Fibroblast of lung (primary cell): Measurements from ENCODE around the gene BMP6. TPM values are rescaled to one million over a fixed set of nuclear protein-coding genes. Genes with fewer than 3 reads are reported as not detected.

Experiments used
- DNase-seq, 2 donors: peaks; one replicate each; pipeline versions ENCODE4 v3.0.0 to v3.0.0-alpha.2; 2010; ENCODE audit warnings: low read depth in 2 of 2
- H2AFZ ChIP-seq: 2 replicates; pipeline ENCODE4 v1.5.1; 2012; ENCODE audit warnings: low read length, control low read depth, inconsistent platforms
- H3K27ac ChIP-seq: 2 replicates; pipeline ENCODE4 v1.5.1; 2011; ENCODE audit warnings: low read length, control low read depth; ENCODE audit not compliant: insufficient read depth
- H3K27me3 ChIP-seq: 2 replicates; pipeline ENCODE4 v1.5.1; 2011; ENCODE audit warnings: mild to moderate bottlenecking, low read length; ENCODE audit not compliant: control insufficient read depth, insufficient read depth
- H3K36me3 ChIP-seq: 2 replicates; pipeline ENCODE4 v1.5.1; 2011; ENCODE audit warnings: low read length; ENCODE audit not compliant: control insufficient read depth, insufficient read depth
- H3K4me1 ChIP-seq: 2 replicates; pipeline ENCODE4 v1.5.1; 2011; ENCODE audit warnings: low read length; ENCODE audit not compliant: control insufficient read depth, insufficient read depth; ENCODE audit errors: extremely low read depth
- H3K4me2 ChIP-seq: 2 replicates; pipeline ENCODE4 v1.5.1; 2011; ENCODE audit warnings: low read length, control low read depth; ENCODE audit not compliant: insufficient read depth; ENCODE audit errors: extremely low read depth
- H3K4me3 ChIP-seq, 4 experiments: fragments of 200-600 bp in 1 of 4; sonication (generic) in 1 of 4; replicated peaks in 1 of 4; 2 replicates each; pipeline ENCODE4 v1.5.1; 2011 to 2016; ENCODE audit warnings: low read length in 4 of 4, low read depth in 3 of 4, mild to moderate bottlenecking in 3 of 4, control low read depth in 2 of 4, inconsistent platforms in 1 of 4, mixed read lengths in 1 of 4; ENCODE audit not compliant: insufficient read depth in 1 of 4; ENCODE audit errors: control extremely low read depth in 1 of 4
- H3K79me2 ChIP-seq: 2 replicates; pipeline ENCODE4 v1.5.1; 2012; ENCODE audit warnings: mild to moderate bottlenecking, low read length, inconsistent platforms; ENCODE audit not compliant: control insufficient read depth, insufficient read depth
- H3K9ac ChIP-seq: 2 replicates; pipeline ENCODE4 v1.5.1; 2011; ENCODE audit warnings: mild to moderate bottlenecking, low read length, control low read depth; ENCODE audit not compliant: insufficient read depth
- H3K9me3 ChIP-seq: 2 replicates; pipeline ENCODE4 v1.5.1; 2012; ENCODE audit warnings: low read depth, low read length; ENCODE audit not compliant: control insufficient read depth, insufficient read depth
- H4K20me1 ChIP-seq: 2 replicates; pipeline ENCODE4 v1.5.1; 2011; ENCODE audit warnings: low read length; ENCODE audit not compliant: control insufficient read depth, insufficient read depth; ENCODE audit errors: extremely low read depth
- EZH2 ChIP-seq: IDR thresholded peaks from 2 replicates; pipeline ENCODE4 v1.5.1; 2012; ENCODE audit warnings: low read length, control low read depth, mild to moderate bottlenecking; ENCODE audit errors: missing control alignments
- polyA plus RNA-seq, 2 donors: library from polyadenylated mRNA; depleted of rRNA in 1 of 2; stranded (reverse) in 1 of 2; unstranded in 1 of 2; fragments of >200 nt; gene quantifications; 2 replicates each; pipeline ENCODE4 v1.2.1, GENCODE V29; 2011 to 2012; ENCODE audit warnings: missing spikeins in 1 of 2
- total RNA-seq: library from RNA; depleted of rRNA; stranded (reverse); fragments of >200 nt; gene quantifications from 2 replicates; pipeline ENCODE4 v1.2.1, GENCODE V29; 2014
- TF ChIP-seq, protein P1 (sequence below), 2 donors: IDR thresholded peaks in 1 of 2; conservative IDR thresholded peaks in 1 of 2; 1 replicate in 1 of 2; 2 replicates in 1 of 2; pipeline ENCODE4 v1.5.1; 2011 to 2012; ENCODE audit warnings: low read length in 2 of 2, control low read depth in 1 of 2, inconsistent platforms in 1 of 2, low read depth in 1 of 2, mild to moderate bottlenecking in 1 of 2

Gene BMP6
- total and polyA plus RNA-seq, 2 donors (not counting 1 experiment from before 2014, with no cell fraction given), result under 0.01 to 0.20 TPM

- Histone ChIP-seq H4K20me1 (no peaks in the 10 kb centered on the region), H3K9ac (no peak overlapping the region), H3K27me3 (no peaks in the 10 kb centered on the region), H3K36me3 (no peaks in the 10 kb centered on the region), H3K79me2 (no peaks in the 10 kb centered on the region), H2AFZ (no peak overlapping the region), H3K9me3 (no peaks in the 10 kb centered on the region), H3K27ac (no peak overlapping the region), H3K4me1 (no peaks in the 10 kb centered on the region), H3K4me3 (no peak overlapping the region), H3K4me2 (no peak overlapping the region)
- no peak for TF ChIP-seq EZH2
- TF ChIP-seq, protein P1, sequence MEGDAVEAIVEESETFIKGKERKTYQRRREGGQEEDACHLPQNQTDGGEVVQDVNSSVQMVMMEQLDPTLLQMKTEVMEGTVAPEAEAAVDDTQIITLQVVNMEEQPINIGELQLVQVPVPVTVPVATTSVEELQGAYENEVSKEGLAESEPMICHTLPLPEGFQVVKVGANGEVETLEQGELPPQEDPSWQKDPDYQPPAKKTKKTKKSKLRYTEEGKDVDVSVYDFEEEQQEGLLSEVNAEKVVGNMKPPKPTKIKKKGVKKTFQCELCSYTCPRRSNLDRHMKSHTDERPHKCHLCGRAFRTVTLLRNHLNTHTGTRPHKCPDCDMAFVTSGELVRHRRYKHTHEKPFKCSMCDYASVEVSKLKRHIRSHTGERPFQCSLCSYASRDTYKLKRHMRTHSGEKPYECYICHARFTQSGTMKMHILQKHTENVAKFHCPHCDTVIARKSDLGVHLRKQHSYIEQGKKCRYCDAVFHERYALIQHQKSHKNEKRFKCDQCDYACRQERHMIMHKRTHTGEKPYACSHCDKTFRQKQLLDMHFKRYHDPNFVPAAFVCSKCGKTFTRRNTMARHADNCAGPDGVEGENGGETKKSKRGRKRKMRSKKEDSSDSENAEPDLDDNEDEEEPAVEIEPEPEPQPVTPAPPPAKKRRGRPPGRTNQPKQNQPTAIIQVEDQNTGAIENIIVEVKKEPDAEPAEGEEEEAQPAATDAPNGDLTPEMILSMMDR (conservative IDR thresholded peaks at IDR 0.05 in 1 of 2, IDR thresholded peaks at IDR 0.05 in 1 of 2; ENCODE audit: low read depth in 1 of 2, low read length in 2 of 2), result no peak
- peak in 1 of 2 donors; percentile 7 for DNase-seq
These were observed 122.3 kb downstream of the BMP6 start for GRCh38 chr6:7848229-7848628.

DNA sequence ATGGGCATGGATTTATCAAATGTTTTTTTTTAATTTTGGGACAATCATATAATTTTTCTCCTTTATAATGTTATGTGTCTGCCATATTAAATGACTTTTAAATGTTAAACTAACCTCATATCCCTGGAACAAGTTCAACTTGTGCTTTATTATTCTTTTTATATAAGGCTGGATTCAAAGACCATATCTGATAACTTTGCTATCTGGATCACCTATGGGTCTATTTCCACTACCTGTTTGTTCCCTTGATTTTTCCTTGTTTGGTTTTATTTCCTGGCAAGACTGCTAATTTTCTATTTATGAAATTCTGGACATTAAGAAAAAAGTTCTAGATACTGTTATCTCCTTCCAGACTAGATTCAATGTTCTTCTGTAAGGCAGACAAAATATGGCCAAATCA lies 125.9 kb downstream of the BMP6 start:
- no peaks in the 10 kb centered on the region for H3K4me1 ChIP-seq
- H3K27me3 ChIP-seq, result no peaks in the 10 kb centered on the region
- H3K36me3 ChIP-seq, result no peaks in the 10 kb centered on the region
- H3K27ac ChIP-seq, result no peak overlapping the region
- no peak overlapping the region for H3K4me2 ChIP-seq
- H3K79me2 ChIP-seq, result no peaks in the 10 kb centered on the region
- H2AFZ ChIP-seq, result no peak overlapping the region
- H3K9ac ChIP-seq, result no peak overlapping the region
- TF ChIP-seq, protein P1 (conservative IDR thresholded peaks at IDR 0.05 in 1 of 2, IDR thresholded peaks at IDR 0.05 in 1 of 2; ENCODE audit: low read depth in 1 of 2, low read length in 2 of 2), result no peak
- TF ChIP-seq EZH2, result no peak
- no peaks in the 10 kb centered on the region for H3K9me3 ChIP-seq
- H3K4me3 ChIP-seq, result no peak overlapping the region
- no peaks in the 10 kb centered on the region for H4K20me1 ChIP-seq
- DNase-seq, result no peak

GRCh38 chr6:7859591-7859990 lies 133.7 kb downstream of the BMP6 start:
- H3K4me2 ChIP-seq, result no peak overlapping the region
- no peak overlapping the region for H3K9ac ChIP-seq
- no peaks in the 10 kb centered on the region for H3K79me2 ChIP-seq
- H3K4me1 ChIP-seq, result no peaks in the 10 kb centered on the region
- no peaks in the 10 kb centered on the region for H4K20me1 ChIP-seq
- no peaks in the 10 kb centered on the region for H3K36me3 ChIP-seq
- no peak for DNase-seq
- H3K4me3 ChIP-seq, result no peak overlapping the region
- H3K9me3 ChIP-seq, result no peaks in the 10 kb centered on the region
- TF ChIP-seq EZH2, result no peak
- TF ChIP-seq, protein P1 (conservative IDR thresholded peaks at IDR 0.05 in 1 of 2, IDR thresholded peaks at IDR 0.05 in 1 of 2; ENCODE audit: low read depth in 1 of 2, low read length in 2 of 2), result no peak
- no peak overlapping the region for H2AFZ ChIP-seq
- H3K27ac ChIP-seq, result no peak overlapping the region
- H3K27me3 ChIP-seq, result no peaks in the 10 kb centered on the region
